A673 (cell line): ENCODE data around the gene RNF2. TPM values are rescaled to one million over a fixed set of nuclear protein-coding genes. Genes with fewer than 3 reads are reported as not detected.

ENCODE experiments used
- BruUV-seq: library from RNA; stranded (reverse); fragments of 400-500 nt; replicated peaks from 2 replicates; lab custom pipeline; 2021; lab: Mats Ljungman, UMichigan
- CTCF ChIA-PET: fragments of 300-600 bp; sonication (Branson Sonifier 250); formaldehyde crosslinking; loops from one replicate; lab custom pipeline; 2022; ENCODE audit warnings: antibody characterized with exemption; lab: Charles Lee
- POLR2A ChIA-PET: fragments of 300-600 bp; sonication (Branson Sonifier 250); formaldehyde crosslinking; loops from one replicate; lab custom pipeline; 2022; ENCODE audit warnings: antibody characterized with exemption; ENCODE audit not compliant: low non-redundant PET; lab: Charles Lee
- DNase-seq: peaks from one replicate; pipeline ENCODE4 v3.0.0-alpha.2; 2015; ENCODE audit warnings: low spot score
- H3K27ac ChIP-seq: fragments of 200-600 bp; sonication (generic); 2 replicates; pipeline ENCODE4 v1.5.1; 2016; ENCODE audit warnings: mixed run types, low read depth, mild to moderate bottlenecking, mixed read lengths, antibody characterized with exemption, low read length; ENCODE audit not compliant: poor library complexity, severe bottlenecking
- H3K27me3 ChIP-seq: fragments of 200-600 bp; sonication (generic); replicated peaks from 2 replicates; pipeline ENCODE4 v1.6.1; 2017; ENCODE audit warnings: mixed run types, low read depth, mild to moderate bottlenecking, mixed read lengths, antibody characterized with exemption, low read length; ENCODE audit not compliant: insufficient read depth, poor library complexity
- H3K36me3 ChIP-seq: fragments of 200-600 bp; sonication (generic); 2 replicates; pipeline ENCODE4 v1.6.1; 2016; ENCODE audit warnings: mixed run types, mild to moderate bottlenecking, mixed read lengths, antibody characterized with exemption, low read length; ENCODE audit not compliant: insufficient read depth, poor library complexity, severe bottlenecking
- H3K4me1 ChIP-seq: fragments of 200-600 bp; sonication (generic); 2 replicates; pipeline ENCODE4 v1.6.1; 2017; ENCODE audit warnings: mixed run types, mild to moderate bottlenecking, mixed read lengths, antibody characterized with exemption, low read length; ENCODE audit not compliant: insufficient read depth, poor library complexity, severe bottlenecking
- H3K4me3 ChIP-seq: fragments of 200-600 bp; sonication (generic); 2 replicates; pipeline ENCODE4 v1.5.1; 2016; ENCODE audit warnings: low read depth, mixed run types, mild to moderate bottlenecking, mixed read lengths, low read length; ENCODE audit not compliant: poor library complexity, severe bottlenecking
- H3K9me3 ChIP-seq: fragments of 200-600 bp; sonication (generic); 2 replicates; pipeline ENCODE4 v1.6.1; 2016; ENCODE audit warnings: mixed run types, low read depth, mild to moderate bottlenecking, mixed read lengths, antibody characterized with exemption, low read length; ENCODE audit not compliant: poor library complexity, severe bottlenecking
- CTCF ChIP-seq: fragments of 300-800, 200-600 bp; sonication (generic); conservative IDR thresholded peaks from 2 replicates; pipeline ENCODE4 v1.5.1; 2017; ENCODE audit warnings: low read depth, mild to moderate bottlenecking, antibody characterized with exemption, low read length, moderate library complexity, mixed read lengths
- EZH2 ChIP-seq: fragments of 200-600 bp; sonication (generic); IDR thresholded peaks from 2 replicates; pipeline ENCODE4 v1.6.1; 2017; ENCODE audit warnings: borderline replicate concordance, low read depth, mild to moderate bottlenecking, mixed read lengths, antibody characterized with exemption, low read length; ENCODE audit not compliant: poor library complexity, severe bottlenecking
- intact Hi-C: fragments of 100-400 bp; cut with micrococcal nuclease; formaldehyde crosslinking; loops from one replicate; pipeline ENCODE4 v1.10.0; 2022; ENCODE audit not compliant: unreplicated experiment
- total RNA-seq: library from RNA; stranded (reverse); gene quantifications from 2 replicates; pipeline ENCODE4 v1.2.3, GENCODE V29; 2021

The RNF2 gene
- total RNA-seq, 1 experiment from 2014 or later: 50.8 TPM

GRCh38 chr1:185050823-185051451 is 5.6 kb downstream of the RNF2 start:
- no peaks in the 10 kb centered on the region for H3K9me3 ChIP-seq
- no peaks in the 10 kb centered on the region for H3K36me3 ChIP-seq
- ChIA-PET CTCF (no interaction called here), POLR2A (no interaction called here)
- H3K27me3 ChIP-seq: no peaks in the 10 kb centered on the region
- no peak overlapping the region for H3K4me3 ChIP-seq
- intact Hi-C loops: no loop called here
- H3K4me1 ChIP-seq: peaks cover 30% of the 10 kb centered on the region
- DNase-seq: peak; percentile 64
- TF ChIP-seq EZH2 (no peak), CTCF (no peak)
- no peak overlapping the region for H3K27ac ChIP-seq
- BruUV-seq: no TSS peak

- no peaks in the 10 kb centered on the region for H3K36me3 ChIP-seq
- intact Hi-C loops: no loop called here
- CTCF ChIA-PET: interaction anchor here (0.5 kb wide), 1 partner anchor 10 kb away, joined by 4 read pairs; no protein-coding TSS in a partner anchor
- H3K9me3 ChIP-seq: no peaks in the 10 kb centered on the region
- no peak for DNase-seq
- peaks cover 20% of the 10 kb centered on the region for H3K4me1 ChIP-seq
- H3K4me3 ChIP-seq: no peak overlapping the region
- POLR2A ChIA-PET: no interaction called here
- H3K27ac ChIP-seq: no peak overlapping the region
- TF ChIP-seq EZH2 (no peak), CTCF (no peak)
- BruUV-seq: no TSS peak
- no peaks in the 10 kb centered on the region for H3K27me3 ChIP-seq
Measured at GRCh38 chr1:185053204-185053603, 7.8 kb downstream of the RNF2 start.

- Histone ChIP-seq H3K36me3 (no peaks in the 10 kb centered on the region), H3K27me3 (no peaks in the 10 kb centered on the region), H3K9me3 (no peaks in the 10 kb centered on the region), H3K27ac (no peak overlapping the region), H3K4me3 (no peak overlapping the region), H3K4me1 (peaks cover 32% of the 10 kb centered on the region)
- CTCF ChIA-PET: no interaction called here
- no peak for TF ChIP-seq EZH2
- no peak for TF ChIP-seq CTCF
- POLR2A ChIA-PET: interaction anchor here (0.6 kb wide), 1 partner anchor 104 kb away, joined by 15 read pairs; no protein-coding TSS in a partner anchor
- BruUV-seq: no TSS peak
- no peak for DNase-seq
- intact Hi-C loops: no loop called here
Measured at GRCh38 chr1:185054365-185055060, 9.2 kb downstream of the RNF2 start.
